Fibroblast of villous mesenchyme (primary cell): ENCODE measurements around the gene FRMD4A. TPM values are rescaled to one million over a fixed set of nuclear protein-coding genes. Genes with fewer than 3 reads are reported as not detected.
A peak's percentile ranks its signal among the peaks of the same experiment; 100 is the strongest.

Source experiments
- DNase-seq: peaks from one replicate; pipeline ENCODE4 v3.0.0-alpha.2; 2010; ENCODE audit warnings: low read depth
- H3K4me3 ChIP-seq: 2 replicates; pipeline ENCODE4 v1.5.1; 2011; ENCODE audit warnings: low read depth, mild to moderate bottlenecking, low read length
- total RNA-seq: library from RNA; depleted of rRNA; stranded (reverse); fragments of >200 nt; gene quantifications from 2 replicates; pipeline ENCODE4 v1.2.3, GENCODE V29; 2012
- TF ChIP-seq, protein P1 (sequence below): IDR thresholded peaks from 2 replicates; pipeline ENCODE4 v1.5.1; 2012; ENCODE audit warnings: low read depth, mild to moderate bottlenecking, low read length; ENCODE audit not compliant: insufficient read depth

FRMD4A gene
- total RNA-seq, 1 donor, result 40.2 TPM

DNA sequence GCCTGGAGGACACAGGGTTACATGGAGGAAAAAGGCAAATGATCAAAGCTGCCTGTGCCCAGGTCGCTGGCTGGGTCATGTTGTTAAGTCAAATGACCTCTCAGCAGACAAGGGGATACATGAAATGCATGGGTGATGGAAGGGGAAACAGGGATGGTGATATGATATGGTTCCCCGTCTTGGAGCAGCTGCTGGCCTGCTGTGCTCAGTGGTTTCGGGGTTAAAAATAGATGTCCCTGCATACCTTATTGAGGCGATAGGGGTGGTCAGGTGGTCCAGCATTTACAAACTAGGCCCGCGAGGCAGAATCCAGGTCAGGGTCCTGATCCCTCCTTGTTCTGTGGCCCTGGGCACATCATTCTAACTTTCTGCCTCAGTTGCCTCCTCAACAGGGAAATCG is 586.8 kb downstream of the FRMD4A start:
- TF ChIP-seq, protein P1, sequence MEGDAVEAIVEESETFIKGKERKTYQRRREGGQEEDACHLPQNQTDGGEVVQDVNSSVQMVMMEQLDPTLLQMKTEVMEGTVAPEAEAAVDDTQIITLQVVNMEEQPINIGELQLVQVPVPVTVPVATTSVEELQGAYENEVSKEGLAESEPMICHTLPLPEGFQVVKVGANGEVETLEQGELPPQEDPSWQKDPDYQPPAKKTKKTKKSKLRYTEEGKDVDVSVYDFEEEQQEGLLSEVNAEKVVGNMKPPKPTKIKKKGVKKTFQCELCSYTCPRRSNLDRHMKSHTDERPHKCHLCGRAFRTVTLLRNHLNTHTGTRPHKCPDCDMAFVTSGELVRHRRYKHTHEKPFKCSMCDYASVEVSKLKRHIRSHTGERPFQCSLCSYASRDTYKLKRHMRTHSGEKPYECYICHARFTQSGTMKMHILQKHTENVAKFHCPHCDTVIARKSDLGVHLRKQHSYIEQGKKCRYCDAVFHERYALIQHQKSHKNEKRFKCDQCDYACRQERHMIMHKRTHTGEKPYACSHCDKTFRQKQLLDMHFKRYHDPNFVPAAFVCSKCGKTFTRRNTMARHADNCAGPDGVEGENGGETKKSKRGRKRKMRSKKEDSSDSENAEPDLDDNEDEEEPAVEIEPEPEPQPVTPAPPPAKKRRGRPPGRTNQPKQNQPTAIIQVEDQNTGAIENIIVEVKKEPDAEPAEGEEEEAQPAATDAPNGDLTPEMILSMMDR, result no peak
- no peak for DNase-seq
- no peak overlapping the region for H3K4me3 ChIP-seq

DNA sequence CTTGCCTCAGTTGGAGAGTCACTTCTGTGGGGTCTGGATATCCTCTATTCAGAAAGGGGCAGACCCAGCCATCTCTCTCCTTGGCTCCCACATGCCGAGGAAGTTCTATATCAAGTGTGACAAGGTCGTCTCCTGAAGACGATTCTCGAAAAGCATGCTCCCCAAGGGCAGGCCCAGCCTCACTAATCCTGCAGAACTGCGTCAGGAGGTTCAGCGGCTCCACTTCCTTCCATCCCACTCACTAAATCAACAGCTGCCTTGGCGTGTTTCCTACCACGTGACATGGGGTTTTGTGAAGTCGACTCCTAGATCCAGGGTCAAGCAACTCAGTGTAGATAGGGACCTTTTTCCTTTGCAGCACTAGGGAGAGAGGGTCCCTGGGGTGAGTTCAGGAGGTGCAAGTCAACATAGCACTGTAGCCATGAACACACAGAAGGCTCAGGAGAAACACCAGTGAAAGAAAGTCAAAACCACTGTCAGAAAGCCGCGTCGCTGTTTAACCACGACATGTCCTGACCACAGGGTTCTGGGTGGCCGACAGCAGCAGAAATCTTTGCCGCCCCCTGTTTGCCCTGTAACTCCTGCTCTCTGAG is 587.5 kb downstream of the FRMD4A start:
- no peak overlapping the region for H3K4me3 ChIP-seq
- peak; percentile 64 for DNase-seq

DNA sequence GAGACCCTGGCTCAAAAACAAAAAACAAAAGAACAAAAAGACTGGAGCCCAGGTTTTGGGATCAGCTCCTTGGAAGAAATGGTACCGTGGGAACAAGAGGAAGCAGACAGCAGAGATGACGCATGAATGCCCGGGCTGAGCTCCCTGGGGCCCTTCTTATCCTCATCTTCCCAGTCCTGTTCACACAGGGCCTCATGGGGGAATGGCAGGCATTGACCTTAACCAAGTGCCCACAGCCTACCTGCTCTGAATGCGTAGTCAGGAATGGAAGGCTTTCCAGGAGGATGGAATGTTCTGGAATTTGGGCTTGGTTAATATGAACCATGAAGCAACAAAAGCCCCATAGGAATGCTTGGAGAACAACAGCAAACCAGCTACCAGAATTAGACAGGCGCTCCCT is 589.3 kb downstream of the FRMD4A start:
- no peak overlapping the region for H3K4me3 ChIP-seq
- DNase-seq, result no peak
- TF ChIP-seq, protein P1, result no peak

More for the DNA sequence above, 587.5 kb downstream of the FRMD4A start:
- TF ChIP-seq, protein P1, result no peak

DNA sequence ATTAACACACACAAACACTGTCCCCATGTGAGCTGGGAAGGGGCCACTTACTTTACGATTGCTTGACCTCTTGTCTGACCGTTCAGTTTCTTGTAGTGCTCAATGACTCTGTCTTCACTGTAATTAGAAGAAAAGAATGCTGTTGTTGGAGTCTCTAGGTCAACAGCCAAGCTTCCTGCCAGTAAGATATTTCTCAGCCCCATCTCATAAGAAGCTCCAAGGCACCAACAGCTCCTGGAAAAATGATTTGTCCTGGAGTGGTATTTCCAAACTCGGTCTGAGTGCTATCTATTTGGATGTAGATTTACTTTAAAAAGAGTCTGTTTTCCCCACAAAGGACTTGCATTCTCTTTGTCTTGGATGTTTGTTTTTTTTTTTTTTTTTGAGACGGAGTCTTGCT is 590.3 kb downstream of the FRMD4A start:
- TF ChIP-seq, protein P1, result no peak
- no peak overlapping the region for H3K4me3 ChIP-seq
- no peak for DNase-seq

DNA sequence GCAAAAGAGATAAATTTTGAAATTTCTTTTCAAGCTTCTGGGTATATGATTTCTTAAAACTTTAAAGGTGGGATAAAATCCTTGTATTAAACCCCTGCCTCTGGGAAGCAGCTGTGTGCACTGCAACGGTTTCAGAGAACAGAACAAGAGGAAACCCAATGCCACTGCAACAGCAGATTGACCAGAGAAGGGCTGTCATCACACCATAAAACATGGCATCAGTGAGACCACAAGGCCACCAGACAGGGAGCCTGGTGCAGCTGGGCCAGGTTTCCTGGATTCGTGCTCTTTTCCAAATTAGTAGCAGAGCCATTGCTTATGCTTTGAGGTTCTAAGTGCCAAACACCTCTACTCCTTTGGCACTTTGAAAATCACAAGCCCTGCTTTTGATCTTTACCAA is 591.5 kb downstream of the FRMD4A start:
- TF ChIP-seq, protein P1, result no peak
- no peak for DNase-seq
- H3K4me3 ChIP-seq, result no peak overlapping the region

DNA sequence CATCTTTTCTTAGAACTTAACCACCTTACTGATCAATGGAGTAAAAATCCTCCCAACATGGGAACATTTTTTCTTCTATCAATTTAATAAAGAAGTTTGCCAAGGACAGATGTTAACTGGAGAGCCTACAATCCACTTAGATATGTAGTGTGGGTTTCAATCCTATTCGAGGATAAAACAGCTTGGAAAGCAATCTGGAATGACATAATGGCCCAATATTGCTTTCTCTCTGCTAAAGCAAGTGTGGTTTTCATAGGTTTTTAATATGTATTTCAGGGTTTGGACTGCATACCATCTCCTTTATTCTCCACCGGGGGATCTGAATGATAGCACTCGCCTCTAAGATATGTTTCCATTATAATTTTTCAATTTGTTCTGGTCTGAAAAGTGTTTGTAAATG is 594.2 kb downstream of the FRMD4A start:
- TF ChIP-seq, protein P1, result no peak
- H3K4me3 ChIP-seq, result no peak overlapping the region
- DNase-seq, result no peak

DNA sequence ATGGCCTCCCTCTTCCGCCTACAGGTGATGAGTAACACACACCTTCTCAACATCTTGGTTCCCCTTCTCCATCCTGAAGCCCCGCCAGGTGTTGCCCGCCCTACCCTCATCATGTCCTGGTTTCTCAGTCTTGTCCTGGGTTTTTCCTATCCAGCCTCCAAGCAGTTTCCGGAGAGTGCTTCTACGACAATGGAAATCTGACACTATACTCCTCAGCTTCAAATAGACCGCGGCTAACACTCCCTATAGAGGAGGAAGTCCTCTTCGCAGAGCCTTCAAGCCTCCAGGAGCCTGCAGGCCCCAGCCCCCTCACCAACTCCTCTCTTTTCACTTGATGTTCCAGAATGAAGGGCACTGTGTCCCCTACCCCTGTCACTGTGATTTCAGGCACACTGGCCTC is 596.6 kb downstream of the FRMD4A start:
- no peak for DNase-seq
- TF ChIP-seq, protein P1, result no peak
- H3K4me3 ChIP-seq, result no peak overlapping the region
